H1 (cell line): ENCODE results near the gene ACTR3C. TPM values are rescaled to one million over a fixed set of nuclear protein-coding genes. Genes with fewer than 3 reads are reported as not detected.

Source experiments
- CTCF ChIA-PET: fragments of 300-600 bp; sonication (Branson Sonifier 250); formaldehyde crosslinking; loops from one replicate; lab custom pipeline; 2021; ENCODE audit not compliant: partially characterized antibody; lab: Charles Lee
- POLR2A ChIA-PET: fragments of 300-600 bp; sonication (Branson Sonifier 250); formaldehyde crosslinking; loops from one replicate; lab custom pipeline; 2021; ENCODE audit warnings: inconsistent platforms; ENCODE audit not compliant: partially characterized antibody; lab: Charles Lee
- DNase-seq, 2 experiments: peaks; one replicate each; pipeline versions ENCODE4 v3.0.0 to v3.0.0-alpha.2; 2010 to 2022; ENCODE audit warnings: low spot score in 2 of 2, low read depth in 1 of 2, mixed read lengths in 1 of 2
- FAIRE-seq: peaks from 2 replicates; lab custom pipeline; 2011; peaks lifted over from hg19 to GRCh38; lab: Jason Lieb, UNC
- H2AFZ ChIP-seq: 2 replicates; pipeline ENCODE4 v1.8.1; 2012; ENCODE audit warnings: low read length, inconsistent platforms
- H2AK5ac ChIP-seq: 2 replicates; pipeline ENCODE4 v1.6.1; 2013; ENCODE audit warnings: low read depth, low read length
- H2BK120ac ChIP-seq: replicated peaks from 2 replicates; pipeline ENCODE3; 2013; ENCODE audit warnings: low read depth, low read length, inconsistent platforms
- H2BK12ac ChIP-seq: 2 replicates; pipeline ENCODE4 v1.6.1; 2013; ENCODE audit warnings: low read depth, low read length
- H2BK15ac ChIP-seq: 2 replicates; pipeline ENCODE4 v1.6.1; 2013; ENCODE audit warnings: low read length
- H2BK20ac ChIP-seq: 2 replicates; pipeline ENCODE4 v1.6.1; 2013; ENCODE audit warnings: low read length
- H2BK5ac ChIP-seq: 2 replicates; pipeline ENCODE4 v1.6.1; 2013; ENCODE audit warnings: low read depth, low read length
- H3K14ac ChIP-seq: 2 replicates; pipeline ENCODE4 v1.6.1; 2013; ENCODE audit warnings: inconsistent platforms; ENCODE audit not compliant: insufficient read length
- H3K18ac ChIP-seq: 2 replicates; pipeline ENCODE4 v1.6.1; 2013; ENCODE audit warnings: low read length; ENCODE audit errors: extremely low read depth
- H3K23ac ChIP-seq: 2 replicates; pipeline ENCODE4 v1.6.1; 2013; ENCODE audit warnings: inconsistent platforms; ENCODE audit not compliant: insufficient read length
- H3K23me2 ChIP-seq: 2 replicates; pipeline ENCODE4 v1.6.1; 2013; ENCODE audit warnings: low read depth, low read length
- H3K27ac ChIP-seq: 2 replicates; pipeline ENCODE4 v1.6.1; 2011; ENCODE audit warnings: low read depth, low read length, inconsistent platforms
- H3K27me3 ChIP-seq, 4 experiments: replicated peaks in 1 of 4; 1 replicate in 1 of 4; 2 replicates in 3 of 4; pipeline versions ENCODE4 v1.6.1 to v1.8.1; 2011 to 2013; ENCODE audit warnings: low read length in 3 of 4, mild to moderate bottlenecking in 3 of 4, inconsistent platforms in 2 of 4, mixed read lengths in 2 of 4, moderate library complexity in 1 of 4; ENCODE audit not compliant: control insufficient read depth in 3 of 4, insufficient read depth in 3 of 4; ENCODE audit errors: extremely low read depth in 1 of 4
- H3K36me3 ChIP-seq, 4 experiments: 2 replicates each; pipeline versions ENCODE4 v1.6.1 to v1.8.1; 2011 to 2013; ENCODE audit warnings: mild to moderate bottlenecking in 4 of 4, low read length in 3 of 4, moderate library complexity in 2 of 4, control low read depth in 1 of 4, inconsistent platforms in 1 of 4; ENCODE audit not compliant: insufficient read depth in 4 of 4, control insufficient read depth in 2 of 4
- H3K4ac ChIP-seq: replicated peaks from 2 replicates; pipeline ENCODE3; 2013; ENCODE audit warnings: low read length, low read depth, mixed read lengths, inconsistent platforms; ENCODE audit not compliant: insufficient read length
- H3K4me1 ChIP-seq, 4 experiments: replicated peaks in 1 of 4; 1 replicate in 1 of 4; 2 replicates in 3 of 4; pipeline versions ENCODE4 v1.6.1 to v1.8.1; 2011 to 2013; ENCODE audit warnings: low read length in 3 of 4, inconsistent platforms in 2 of 4, mixed read lengths in 1 of 4; ENCODE audit not compliant: insufficient read depth in 4 of 4, control insufficient read depth in 3 of 4
- H3K4me2 ChIP-seq, 2 experiments: 2 replicates each; pipeline versions ENCODE4 v1.6.1 to v1.8.1; 2011 to 2013; ENCODE audit warnings: low read depth in 2 of 2, low read length in 2 of 2, control low read depth in 1 of 2, inconsistent platforms in 1 of 2, mild to moderate bottlenecking in 1 of 2; ENCODE audit not compliant: insufficient read depth in 1 of 2
- H3K4me3 ChIP-seq, 4 experiments: fragments of 200-600, 300-600 bp in 1 of 4; sonication (generic), shearing (Covaris generic), sonication (Bioruptor Twin) in 1 of 4; 2 replicates each; pipeline versions ENCODE4 v1.5.1 to v1.8.1; 2011 to 2016; ENCODE audit warnings: low read length in 4 of 4, low read depth in 3 of 4, control low read depth in 2 of 4, inconsistent platforms in 2 of 4, mild to moderate bottlenecking in 2 of 4, mixed read lengths in 1 of 4, moderate library complexity in 1 of 4; ENCODE audit not compliant: insufficient read depth in 2 of 4; ENCODE audit errors: extremely low read depth in 1 of 4
- H3K56ac ChIP-seq: replicated peaks from 2 replicates; pipeline ENCODE3; 2013; ENCODE audit warnings: low read depth, mild to moderate bottlenecking, mixed read lengths, low read length, inconsistent platforms; ENCODE audit not compliant: insufficient read length
- H3K79me1 ChIP-seq: 2 replicates; pipeline ENCODE4 v1.6.1; 2013; ENCODE audit warnings: low read depth, low read length, control low read depth
- H3K79me2 ChIP-seq, 2 experiments: 2 replicates each; pipeline versions ENCODE4 v1.6.1 to v1.8.1; 2012 to 2013; ENCODE audit warnings: low read length in 2 of 2, mild to moderate bottlenecking in 2 of 2, inconsistent platforms in 1 of 2; ENCODE audit not compliant: insufficient read depth in 2 of 2, control insufficient read depth in 1 of 2
- H3K9ac ChIP-seq, 4 experiments: replicated peaks in 1 of 4; 1 replicate in 1 of 4; 2 replicates in 3 of 4; pipeline versions ENCODE4 v1.6.1 to v1.8.1; 2011 to 2013; ENCODE audit warnings: low read depth in 3 of 4, low read length in 3 of 4, control low read depth in 2 of 4, mild to moderate bottlenecking in 2 of 4, moderate library complexity in 2 of 4, inconsistent platforms in 1 of 4; ENCODE audit errors: extremely low read depth in 1 of 4
- H3K9me3 ChIP-seq, 2 experiments: 2 replicates each; pipeline versions ENCODE4 v1.6.1 to v1.8.1; 2012 to 2013; ENCODE audit warnings: mild to moderate bottlenecking in 2 of 2, moderate library complexity in 2 of 2, control low read depth in 1 of 2, inconsistent platforms in 1 of 2, low read depth in 1 of 2, low read length in 1 of 2, mixed read lengths in 1 of 2; ENCODE audit not compliant: insufficient read depth in 2 of 2
- H4K20me1 ChIP-seq, 2 experiments: replicated peaks in 1 of 2; 2 replicates each; pipeline versions ENCODE3 to v1.8.1; 2011 to 2013; ENCODE audit warnings: inconsistent platforms in 2 of 2, low read length in 2 of 2, mild to moderate bottlenecking in 1 of 2; ENCODE audit not compliant: insufficient read depth in 2 of 2, control insufficient read depth in 1 of 2
- H4K5ac ChIP-seq: 2 replicates; pipeline ENCODE4 v1.6.1; 2013; ENCODE audit warnings: low read length, low read depth, mixed read lengths, inconsistent platforms; ENCODE audit not compliant: insufficient read length
- H4K8ac ChIP-seq: 2 replicates; pipeline ENCODE4 v1.8.0; 2013; ENCODE audit warnings: mild to moderate bottlenecking, moderate library complexity, low read length, inconsistent platforms; ENCODE audit not compliant: insufficient read depth; ENCODE audit errors: extremely low read depth
- H4K91ac ChIP-seq: replicated peaks from 2 replicates; pipeline ENCODE3; 2013; ENCODE audit warnings: low read length, mixed read lengths, inconsistent platforms; ENCODE audit not compliant: insufficient read length
- ATF2 ChIP-seq: IDR thresholded peaks from 2 replicates; pipeline ENCODE4 v1.6.1; 2012; ENCODE audit warnings: low read length, inconsistent platforms
- NRF1 ChIP-seq: IDR thresholded peaks from 2 replicates; pipeline ENCODE4 v1.6.1; 2011; ENCODE audit warnings: mild to moderate bottlenecking, low read depth, low read length, improper control_type of control experiment
- POLR2A ChIP-seq, 2 experiments: IDR thresholded peaks; 1 replicate in 1 of 2; 2 replicates in 1 of 2; pipeline ENCODE4 v1.6.1; 2011; ENCODE audit warnings: low read depth in 2 of 2, low read length in 2 of 2, mild to moderate bottlenecking in 2 of 2; ENCODE audit errors: control extremely low read depth in 1 of 2
- POLR2AphosphoS5 ChIP-seq: IDR thresholded peaks from 2 replicates; pipeline ENCODE4 v1.6.1; 2011; ENCODE audit warnings: low read depth, low read length
- RNF2 ChIP-seq: fragments of 200-900, 300-1000 bp; sonication (generic); IDR thresholded peaks from 2 replicates; pipeline ENCODE4 v1.7.1; 2016; ENCODE audit warnings: borderline replicate concordance, low read depth, mild to moderate bottlenecking, antibody characterized with exemption, low read length; ENCODE audit not compliant: poor library complexity, severe bottlenecking; ENCODE audit errors: missing control alignments
- SP4 ChIP-seq: IDR thresholded peaks from 2 replicates; pipeline ENCODE4 v1.6.1; 2012; ENCODE audit warnings: low read length, inconsistent platforms
- WGBS, 2 experiments: shearing (Covaris generic) in 1 of 2; methylation state at CpG; one replicate each; pipeline versions ENCODE4 v1.1.6 to v1.1.7; 2013 to 2015; ENCODE audit warnings: low lambda C conversion rate in 2 of 2, mixed read lengths in 2 of 2, inconsistent platforms in 1 of 2, low coverage in 1 of 2, missing lambda C conversion rate in 1 of 2; ENCODE audit not compliant: insufficient replicate concordance in 2 of 2, insufficient coverage in 1 of 2, insufficient read length in 1 of 2; ENCODE audit errors: extremely low coverage in 1 of 2, missing lambda C conversion rate in 1 of 2; 5-methylcytosine and 5-hydroxymethylcytosine counted together
- polyA plus RNA-seq, 7 experiments: library from polyadenylated mRNA; depleted of rRNA in 3 of 7; stranded (reverse) in 5 of 7; unstranded in 2 of 7; fragments of >200 nt in 5 of 7; fragments of 200-250 nt in 2 of 7; gene quantifications; 1 replicate in 5 of 7; 2 replicates in 1 of 7; 4 replicates in 1 of 7; pipeline versions ENCODE4 v1.2.1 to v1.2.3, GENCODE V29; 2011 to 2013; ENCODE audit warnings: missing spikeins in 2 of 7, mixed read lengths in 2 of 7
- total RNA-seq: library from RNA; stranded (reverse); fragmentation: NEBNext Ultra II Directional; extraction: Animal tissue kit (Norgen Biotek cat#: 25700); gene quantifications from 2 replicates; pipeline ENCODE4 v1.2.1, GENCODE V29; 2021

ACTR3C gene
- total and polyA plus RNA-seq, 2 of the 8 experiments (the other 6 are each of a cell fraction or from before 2014, with no cell fraction given): 1.5 TPM; not detected in 1

- Histone ChIP-seq H3K23me2 (no peaks in the 10 kb centered on the region), H3K4me3 (no peak overlapping the region), H4K91ac (peak overlapping the region; percentile 51), H3K79me2 (peaks cover 0 to 7% of the 10 kb centered on the region in 2 experiments; a peak in 1 of 4 replicates), H2AFZ (no peak overlapping the region), H3K4me2 (no peak overlapping the region), H2BK20ac (peak overlapping the region; percentile 13; the same call in 1 of the 2 replicates), H3K4me1 (peaks cover 22 to 54% (median 37%) of the 10 kb centered on the region in 4 experiments), H3K36me3 (peaks cover 2 to 16% (median 9%) of the 10 kb centered on the region in 4 experiments; a peak in 7 of 8 replicates), H3K56ac (no peak overlapping the region), H3K27me3 (0 out of 7 replicates have a peak, but pooled peaks cover 0 to 2% (median 0%) of the 10 kb centered on the region in 4 experiments), H3K4ac (no peak overlapping the region), H4K20me1 (peaks cover 2 to 3% of the 10 kb centered on the region in 2 experiments), H3K27ac (no peak overlapping the region), H2BK5ac (no peak overlapping the region), H2AK5ac (peak overlapping the region; percentile 95), H3K79me1 (peaks cover 2% of the 10 kb centered on the region; the same call in 1 of the 2 replicates), H3K9ac (no peak overlapping the region), H3K14ac (no peak overlapping the region), H2BK120ac (no peak overlapping the region), H3K23ac (no peak overlapping the region), H2BK15ac (peak overlapping the region; percentile 54; the same call in 1 of the 2 replicates), H2BK12ac (peak overlapping the region; percentile 56; the same call in 1 of the 2 replicates), H3K9me3 (no peaks in the 10 kb centered on the region), H3K18ac (0 out of 2 replicates have a peak overlapping the region, but pooled peaks have one; percentile 2), H4K5ac (peak overlapping the region; percentile 33), H4K8ac (no peak overlapping the region)
- CTCF ChIA-PET: no interaction called here
- no peak for DNase-seq
- no peak for FAIRE-seq
- WGBS, 2 experiments: 90% methylated on average over 18 of the region's 18 CpGs; no CpG with 5 or more reads in 1 of the 2 experiments
- TF ChIP-seq ATF2 (no peak), NRF1 (no peak), POLR2A (IDR thresholded peaks at IDR 0.05; ENCODE audit: control extremely low read depth in 1 of 2, low read depth in 2 of 2, low read length in 2 of 2) (peak in 1 of 2 experiments; percentile 6; a peak in 1 of 3 replicates), SP4 (no peak), POLR2AphosphoS5 (peak; percentile 19; the same call in 1 of the 2 replicates), RNF2 (no peak)
- POLR2A ChIA-PET: no interaction called here
Measured at GRCh38 chr7:150332852-150333635, 9.7 kb upstream of the ACTR3C start.
